ENCODE measurements around the gene COQ4.
"Not testable (repeated sequence)": the region's sequence is repeated elsewhere in the genome, so short reads cannot be mapped to it uniquely, and the experiment has no call there.

Gene COQ4

GRCh38 chr9:128322404-128323211, at the start of gene COQ4, which contains the start of gene TRUB2:
COQ4 (plus strand) TSS chr9:128322839; CDS start chr9:128322859, 20 bp downstream.
TRUB2 (minus strand) TSS chr9:128322447; CDS start chr9:128322408, 39 bp downstream.
- DNase-seq: peak; percentile 96

- no peak for DNase-seq
Measured at GRCh38 chr9:128274245-128274644, 48.4 kb upstream of the COQ4 start.

DNA sequence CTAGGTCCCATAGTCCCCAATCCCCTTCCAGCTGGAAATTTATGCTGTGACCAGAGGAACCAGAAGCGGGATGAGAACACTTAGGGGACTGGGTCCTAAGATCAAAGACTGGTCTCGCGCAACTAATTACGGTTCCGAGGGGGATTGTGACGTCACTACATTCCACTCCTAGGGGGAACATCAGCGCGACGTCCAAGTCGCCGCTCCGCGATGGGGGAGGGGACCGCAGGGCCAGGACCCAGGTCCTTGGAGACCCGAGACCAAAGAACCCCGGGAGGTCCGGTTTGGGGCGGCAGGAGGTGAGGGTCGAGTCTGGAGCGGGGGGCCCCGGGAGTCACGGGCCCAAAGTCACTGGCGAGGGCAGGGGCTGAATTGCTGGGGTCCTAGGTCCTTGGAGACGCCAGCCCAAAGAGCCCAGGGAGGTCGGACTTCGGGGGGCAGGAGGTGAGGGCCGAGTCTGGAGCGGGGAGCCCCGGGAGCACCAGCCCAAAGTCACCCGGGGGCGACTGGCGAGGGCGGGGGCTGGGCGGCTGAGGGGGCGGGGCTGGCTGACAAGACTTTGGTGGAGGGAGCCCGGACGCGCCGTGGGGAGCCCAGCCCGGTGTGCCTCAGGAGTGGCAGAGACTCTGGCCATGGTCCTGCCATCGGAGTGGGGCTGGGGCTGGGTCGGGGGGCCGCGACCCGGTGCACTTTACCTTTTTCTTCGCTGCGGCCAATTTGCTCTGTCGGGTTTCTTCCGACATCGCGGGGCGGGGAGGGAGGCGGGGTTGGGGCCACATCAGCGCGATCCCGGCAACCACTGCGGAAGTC, 47.2 kb upstream of the COQ4 start, which contains the start of gene GOLGA2:
GOLGA2 (minus strand) TSS at position 810 of the 810 bp plus-strand sequence; CDS start at position 779, 31 bp downstream.
- peak; percentile 21 for DNase-seq

GRCh38 chr9:128276008-128276573, 46.5 kb upstream of the COQ4 start, which contains the start of gene SWI5:
SWI5 (plus strand) TSS chr9:128276276.
- DNase-seq: peak; percentile 100

GRCh38 chr9:128276574-128277270, 45.9 kb upstream of the COQ4 start:
- peak; percentile 25 for DNase-seq

GRCh38 chr9:128279088-128280073, 43.3 kb upstream of the COQ4 start:
- DNase-seq: not testable (repeated sequence)

GRCh38 chr9:128280084-128280622, 42.5 kb upstream of the COQ4 start:
- no peak for DNase-seq

GRCh38 chr9:128282500-128282899, 40.1 kb upstream of the COQ4 start:
- no peak for DNase-seq

GRCh38 chr9:128285033-128285784, 37.4 kb upstream of the COQ4 start:
- DNase-seq: no peak

DNA sequence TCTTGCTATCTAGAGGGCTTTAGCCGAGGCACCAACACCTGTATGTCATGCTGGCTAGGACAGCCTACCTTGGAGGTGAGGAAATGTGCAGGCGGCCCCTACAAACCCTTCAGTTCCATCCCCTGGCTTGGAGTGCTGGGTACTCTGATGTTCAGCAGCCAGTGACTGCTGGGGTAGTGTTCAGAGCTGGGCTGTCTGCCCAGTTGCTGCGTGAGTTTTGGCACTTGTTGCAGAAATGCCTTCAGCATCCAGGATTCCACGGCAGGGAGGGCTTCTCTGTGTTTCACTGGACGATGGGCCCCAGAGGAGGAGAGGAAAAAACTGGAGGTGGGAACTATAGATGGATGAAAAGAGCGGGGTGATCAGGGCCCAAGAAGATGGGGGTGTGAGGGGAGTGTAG, 36.2 kb upstream of the COQ4 start:
- DNase-seq: no peak

- DNase-seq: no peak
Measured at GRCh38 chr9:128288273-128289004, 34.2 kb upstream of the COQ4 start.

- DNase-seq: no peak
Measured at GRCh38 chr9:128292009-128292408, 30.6 kb upstream of the COQ4 start.

GRCh38 chr9:128293091-128293490, 29.5 kb upstream of the COQ4 start:
- no peak for DNase-seq

- no peak for DNase-seq
Measured at GRCh38 chr9:128294142-128294541, 28.5 kb upstream of the COQ4 start.

DNA sequence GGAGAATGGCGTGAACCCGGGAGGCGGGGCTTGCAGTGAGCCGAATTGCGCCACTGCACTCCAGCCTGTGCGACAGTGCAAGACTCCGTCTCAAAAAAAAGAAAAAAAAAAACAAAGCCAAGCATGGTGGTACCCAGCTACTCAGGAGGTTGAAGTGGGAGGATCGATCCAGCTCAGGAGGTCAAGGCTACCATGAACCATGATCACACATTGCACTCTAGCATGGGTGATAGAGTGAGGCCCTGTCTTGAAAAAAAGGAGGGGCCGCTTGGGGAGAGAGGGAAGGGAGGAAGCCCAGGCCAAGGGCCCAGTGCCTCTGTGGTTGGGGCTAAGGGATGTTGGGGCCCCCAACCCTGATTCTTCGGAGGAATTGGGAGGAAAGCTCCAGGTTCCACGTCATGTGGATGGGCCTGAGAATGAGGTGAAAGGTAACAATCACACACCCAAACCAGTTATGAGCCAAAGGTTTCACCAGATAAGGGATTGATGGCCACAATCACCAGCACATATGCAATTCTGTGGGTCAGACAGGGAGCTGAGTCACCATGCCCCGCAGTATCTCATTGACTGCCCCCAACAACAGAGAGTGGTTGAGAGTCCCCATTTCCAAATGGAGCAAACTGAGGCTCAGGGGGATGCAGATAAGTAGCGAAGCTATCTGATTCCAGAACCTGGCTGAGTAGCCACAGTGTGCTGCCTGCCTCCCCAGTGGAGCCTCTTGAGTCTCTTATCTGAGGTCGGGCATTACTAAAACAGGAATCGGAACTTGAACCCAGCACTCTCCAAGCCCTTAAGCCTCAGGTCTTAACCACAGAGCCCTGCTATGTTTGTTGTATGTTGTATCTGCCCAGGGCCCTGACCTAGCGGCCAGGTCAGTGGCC, 26.1 kb upstream of the COQ4 start:
- no peak for DNase-seq

DNA sequence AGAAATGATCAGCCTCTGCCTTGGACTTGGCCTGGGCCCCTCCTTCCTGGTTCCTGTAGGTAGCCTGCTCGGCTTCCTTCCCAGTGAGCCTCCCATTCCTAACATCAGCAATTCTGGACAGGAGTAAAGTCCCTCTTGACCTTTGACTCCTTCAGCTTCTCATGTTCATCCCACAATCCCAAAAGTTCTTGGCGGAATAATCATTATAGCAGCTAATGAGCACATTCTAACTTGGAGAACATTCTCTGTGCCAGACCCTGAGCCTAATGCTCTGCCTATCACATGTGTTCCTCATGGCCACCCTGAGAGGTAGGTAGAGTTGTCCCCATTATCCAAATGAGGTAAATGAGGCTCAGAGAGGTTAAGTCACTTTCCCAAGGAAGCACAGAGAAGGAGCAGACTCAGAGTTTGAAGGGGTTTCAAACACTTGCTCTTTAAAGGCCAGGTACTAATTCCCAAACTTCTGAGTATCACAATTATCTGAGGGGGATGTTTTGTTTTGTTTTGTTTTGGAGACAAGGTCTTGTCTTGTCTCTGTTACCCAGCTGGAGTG, 25.3 kb upstream of the COQ4 start:
- no peak for DNase-seq

DNA sequence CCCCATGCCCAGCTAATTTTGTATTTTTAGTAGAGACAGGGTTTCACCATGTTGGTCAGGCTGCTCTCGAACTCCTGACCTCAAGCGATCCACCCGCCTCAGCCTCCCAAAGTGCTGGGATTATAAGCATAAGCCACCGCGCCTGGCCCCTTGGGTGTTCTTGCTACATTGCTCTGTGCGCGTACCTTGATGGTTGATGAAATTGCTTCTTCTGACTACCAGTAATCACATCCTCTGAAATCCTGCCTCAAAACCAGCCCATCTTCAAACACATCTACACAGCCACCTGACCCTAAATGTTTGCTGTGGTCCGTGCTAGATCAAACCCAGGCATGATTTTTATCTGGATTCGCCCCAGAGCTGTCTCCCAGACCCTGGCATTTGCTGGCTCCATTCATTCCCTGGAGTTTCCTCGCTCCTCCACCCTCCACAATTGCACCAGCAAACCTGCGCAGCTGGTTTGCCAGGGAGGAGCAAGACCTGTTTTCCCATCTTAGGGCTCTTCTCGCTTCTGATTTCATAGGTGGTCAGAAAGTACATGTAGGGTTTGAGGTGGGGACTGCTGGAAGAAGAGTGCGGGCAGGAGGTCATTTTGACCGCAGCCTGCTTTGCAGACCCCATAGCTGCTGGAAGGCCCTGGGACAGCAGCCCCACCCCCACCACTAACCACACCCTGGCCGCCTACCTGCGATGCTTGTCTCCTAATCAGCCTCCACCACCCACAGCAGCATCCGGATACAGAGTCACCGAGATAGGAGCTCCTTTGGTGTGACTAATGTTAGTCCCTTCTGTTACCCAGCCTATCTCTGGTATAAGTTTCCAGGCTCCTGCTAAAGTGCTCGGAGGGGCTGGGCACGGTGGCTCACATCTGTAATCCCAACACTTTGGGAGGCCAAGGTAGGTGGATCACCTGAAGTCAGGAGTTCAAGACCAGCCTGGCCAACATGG, 23.8 kb upstream of the COQ4 start:
- no peak for DNase-seq

Measured in stimulated activated CD4-positive, alpha-beta T cell treated with anti-CD3 and anti-CD28 coated beads, Interleukin-15, amount 100 ng/mL, for 24 hours (primary cell).